ENCODE results near the gene KRT6C.

DNA sequence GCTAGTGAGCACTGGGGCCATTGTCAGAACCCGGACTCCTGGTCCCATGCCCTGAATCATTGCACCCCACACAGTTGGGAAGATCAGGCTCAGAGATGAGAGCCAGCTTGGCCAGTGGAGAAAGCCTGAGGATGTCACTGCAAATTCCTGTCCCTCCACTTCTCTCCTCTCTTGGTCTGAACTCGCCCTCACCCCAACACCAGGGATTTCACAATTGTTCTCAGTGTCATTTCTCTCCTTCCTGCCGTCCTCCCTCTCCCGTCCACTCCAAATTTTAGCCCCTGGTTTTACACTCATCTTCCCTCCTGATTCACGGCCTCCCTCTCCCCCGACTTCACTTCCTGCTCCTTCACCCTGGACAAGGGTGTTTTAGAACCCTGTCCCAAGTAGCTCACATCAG lies 50.6 kb downstream of the KRT6C start:
- no peak for TF ChIP-seq EP300 (IDR thresholded peaks at IDR 0.05; ENCODE audit: borderline replicate concordance)
- TF ChIP-seq CREB1 (IDR thresholded peaks at IDR 0.05; ENCODE audit: low read depth) = no peak
- TF ChIP-seq TCF12 (IDR thresholded peaks at IDR 0.05; ENCODE audit: low read depth) = no peak
